Adrenal gland (tissue), 12 donors: ENCODE data around the gene RAB3IP. TPM values are rescaled to one million over a fixed set of nuclear protein-coding genes. Genes with fewer than 3 reads are reported as not detected.

Experiments used
- DNase-seq, 7 donors: peaks; one replicate each; pipeline ENCODE4 v3.0.0-alpha.2; 2019 to 2020
- H3K27ac ChIP-seq, 5 donors: fragments of 200-600 bp; sonication (generic) in 4 of 5; 1 replicate in 3 of 5; 2 replicates in 2 of 5; pipeline versions ENCODE4 v1.5.1 to v1.8.0; 2016 to 2020; ENCODE audit warnings: mild to moderate bottlenecking in 1 of 5
- H3K27me3 ChIP-seq: fragments of 200-600 bp; 2 replicates; pipeline ENCODE4 v1.8.0; 2021
- H3K36me3 ChIP-seq, 2 donors: fragments of 200-600 bp; replicated peaks in 1 of 2; 1 replicate in 1 of 2; 2 replicates in 1 of 2; pipeline versions ENCODE4 v1.5.1 to v1.8.0; 2018 to 2022
- H3K4me1 ChIP-seq, 2 donors: fragments of 200-600 bp; replicated peaks in 1 of 2; 1 replicate in 1 of 2; 2 replicates in 1 of 2; pipeline versions ENCODE4 v1.5.1 to v1.8.0; 2018 to 2021
- H3K4me3 ChIP-seq, 4 donors: fragments of 200-600 bp; sonication (generic) in 3 of 4; one replicate each; pipeline ENCODE4 v1.5.1; 2016 to 2018
- H3K9me3 ChIP-seq, 3 donors: fragments of 200-600 bp; sonication (generic) in 1 of 3; replicated peaks in 1 of 3; 1 replicate in 2 of 3; 2 replicates in 1 of 3; pipeline versions ENCODE4 v1.5.1 to v1.8.0; 2016 to 2021
- CTCF ChIP-seq, 6 experiments: fragments of 450-650 bp in 4 of 6; fragments of 200-600 bp in 2 of 6; sonication (generic) in 1 of 6; IDR thresholded peaks; 1 replicate in 5 of 6; 2 replicates in 1 of 6; pipeline versions ENCODE4 v1.5.1 to v1.8.0; 2016 to 2021; ENCODE audit warnings: antibody characterized with exemption in 6 of 6, mild to moderate bottlenecking in 2 of 6, moderate library complexity in 1 of 6
- POLR2A ChIP-seq, 2 donors: fragments of 450-650 bp; IDR thresholded peaks; one replicate each; pipeline ENCODE4 v1.6.1; 2017; ENCODE audit warnings: antibody characterized with exemption in 2 of 2, mild to moderate bottlenecking in 2 of 2, moderate library complexity in 1 of 2
- WGBS, 4 donors: extraction: QIAGEN DNeasy Blood & Tissue Kit in 2 of 4; methylation state at CpG; one replicate each; pipeline versions ENCODE4 v1.1.5 to v1.1.7; 2013 to 2017; 5-methylcytosine and 5-hydroxymethylcytosine counted together
- intact Hi-C, 2 donors: fragments of 100-400 bp; cut with DNase I; formaldehyde crosslinking; loops; one replicate each; pipeline versions ENCODE4 v1.14.1 to v1.15.0; 2022 to 2023
- polyA plus RNA-seq, 3 donors: library from polyadenylated mRNA; stranded (reverse); fragments of 200-250 nt in 2 of 3; fragments of 350-450 nt in 1 of 3; fragmentation: Illumina TruSeq in 1 of 3; extraction: RNeasy Lipid Tissue Mini Kit (QIAGEN cat#74804) in 1 of 3; gene quantifications; one replicate each; pipeline ENCODE4 v1.2.3, GENCODE V29; 2013 to 2014
- total RNA-seq, 9 donors: library from RNA; depleted of rRNA in 4 of 9; stranded (reverse); fragments of >200 nt in 4 of 9; fragments of 120-200 nt in 1 of 9; fragmentation: NEBNext Ultra II Directional in 1 of 9; extraction: Animal tissue kit (Norgen Biotek cat#: 25700) in 1 of 9; gene quantifications; one replicate each; pipeline versions ENCODE4 v1.1.0 to v1.2.4, GENCODE V29; 2013 to 2023
- donor health status: healthy with polysubstance abuse.
- donor health status: Bipolar disorder and iron deficiency.
- donor health status: DM: yes; HTN: yes; CAD: no.
- donor health status: DM: no; HTN: no; CAD: no.
- donor health status: DM: no; HTN: no; CAD: no.
- donor health status: DM: yes; HTN: yes; CAD: no.

Gene RAB3IP
- total and polyA plus RNA-seq, 12 donors: 15.4 to 61.9 (median 27.9) TPM

DNA sequence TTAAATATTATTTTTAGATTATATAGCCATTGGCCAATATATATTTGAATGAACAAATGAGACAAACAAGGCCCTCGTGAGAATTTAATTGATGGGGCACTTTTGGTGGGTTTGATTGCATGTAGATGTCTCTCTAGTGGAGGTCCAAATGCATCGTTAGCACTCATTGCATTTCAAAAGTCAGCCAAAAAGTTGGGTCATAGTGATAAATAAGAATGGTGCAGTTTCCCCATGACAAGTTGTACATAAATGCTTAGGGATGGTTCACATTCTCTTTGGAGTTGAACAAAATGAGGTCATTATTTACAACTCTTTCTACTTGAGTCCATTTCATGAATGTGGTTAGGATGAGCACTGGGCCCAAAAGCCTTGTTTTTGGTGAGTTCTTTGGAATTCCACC lies 40.6 kb upstream of the RAB3IP start:
- no peak overlapping the region for H3K4me3 ChIP-seq
- intact Hi-C loops: no loop called here
- no peaks in the 10 kb centered on the region for H3K9me3 ChIP-seq
- H3K36me3 ChIP-seq: no peaks in the 10 kb centered on the region
- H3K4me1 ChIP-seq: no peaks in the 10 kb centered on the region
- no peaks in the 10 kb centered on the region for H3K27me3 ChIP-seq
- 89 to 93% (median 90%) methylated on average over 2 of the region's 2 CpGs for WGBS, 4 donors
- TF ChIP-seq CTCF (IDR thresholded peaks at IDR 0.05): no peak
- no peak for TF ChIP-seq POLR2A (IDR thresholded peaks at IDR 0.05)
- H3K27ac ChIP-seq: no peak overlapping the region
- no peak for DNase-seq

GRCh38 chr12:69698769-69699540 lies 39.7 kb upstream of the RAB3IP start, which contains the start of gene BEST3:
Gene BEST3 (minus strand): TSS chr12:69699303. CDS start chr12:69697798, 1,505 bp downstream.
- intact Hi-C loops: no loop called here
- no peak for TF ChIP-seq POLR2A (IDR thresholded peaks at IDR 0.05)
- TF ChIP-seq CTCF (IDR thresholded peaks at IDR 0.05): no peak
- Histone ChIP-seq H3K36me3 (no peaks in the 10 kb centered on the region), H3K27me3 (no peaks in the 10 kb centered on the region), H3K9me3 (no peaks in the 10 kb centered on the region), H3K4me3 (no peak within 1 kb of the TSS), H3K27ac (no peak within 1 kb of the TSS), H3K4me1 (no peaks in the 10 kb centered on the region)
- DNase-seq: no peak
- 80 to 88% (median 87%) methylated on average over 12 of the region's 12 CpGs for WGBS, 4 donors

DNA sequence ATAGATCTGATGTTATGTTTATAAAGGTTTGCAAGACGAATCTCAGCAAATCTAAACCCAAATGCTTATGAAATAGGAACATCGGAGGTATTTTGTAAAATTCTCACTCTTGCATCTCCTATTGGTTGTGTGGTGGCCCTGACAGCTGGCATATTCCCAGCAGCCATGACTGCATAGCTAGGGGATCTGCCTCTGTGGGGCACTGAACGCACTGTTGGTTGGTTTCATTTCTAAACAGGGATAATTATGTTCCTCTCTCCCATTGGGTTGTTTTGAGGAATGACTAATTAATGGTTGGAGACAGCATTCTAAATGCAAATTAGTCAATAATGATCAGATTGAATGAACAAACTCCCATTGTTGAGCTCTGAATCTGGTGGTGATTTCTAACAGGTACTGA lies 36.8 kb upstream of the RAB3IP start:
- Histone ChIP-seq H3K27me3 (no peaks in the 10 kb centered on the region), H3K4me1 (no peaks in the 10 kb centered on the region), H3K4me3 (no peak overlapping the region), H3K36me3 (no peaks in the 10 kb centered on the region), H3K9me3 (no peaks in the 10 kb centered on the region), H3K27ac (no peak overlapping the region)
- intact Hi-C loops: no loop called here
- 90 to 95% (median 93%) methylated on average over 3 of the region's 3 CpGs for WGBS, 4 donors
- no peak for DNase-seq
- no peak for TF ChIP-seq CTCF (IDR thresholded peaks at IDR 0.05)
- no peak for TF ChIP-seq POLR2A (IDR thresholded peaks at IDR 0.05)

- no peak for TF ChIP-seq POLR2A (IDR thresholded peaks at IDR 0.05)
- no peak for TF ChIP-seq CTCF (IDR thresholded peaks at IDR 0.05)
- H3K36me3 ChIP-seq: no peaks in the 10 kb centered on the region
- no peaks in the 10 kb centered on the region for H3K9me3 ChIP-seq
- H3K27me3 ChIP-seq: no peaks in the 10 kb centered on the region
- no peak overlapping the region for H3K27ac ChIP-seq
- WGBS, 4 donors: 60 to 73% (median 62%) methylated on average over 1 of the region's 1 CpG
- H3K4me3 ChIP-seq: no peak overlapping the region
- no peak for DNase-seq
- intact Hi-C loops: no loop called here
- no peaks in the 10 kb centered on the region for H3K4me1 ChIP-seq
These were observed 35.5 kb upstream of the RAB3IP start for GRCh38 chr12:69703146-69703642.
